ENCODE measurements around the gene NSMCE1.

Gene NSMCE1

DNA sequence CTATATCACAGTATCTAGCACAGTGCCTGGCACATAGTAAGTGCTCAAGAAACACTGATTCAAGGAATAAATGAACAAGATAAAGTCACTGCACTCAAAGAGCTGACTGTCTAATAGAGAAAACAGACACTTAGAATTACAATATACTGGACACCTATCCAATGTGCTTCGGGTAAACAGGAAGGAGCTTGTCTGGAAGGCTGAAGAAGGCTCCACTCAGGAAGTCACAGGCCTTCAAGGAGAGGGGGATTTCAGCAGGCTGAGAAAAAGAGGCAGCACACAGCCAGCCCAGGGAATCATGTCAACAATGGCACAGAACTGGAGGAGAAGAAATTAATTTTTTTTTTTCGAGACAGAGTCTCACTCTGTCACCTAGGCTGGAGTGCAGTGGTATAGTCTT lies 35.5 kb upstream of the NSMCE1 start:
- Histone ChIP-seq H3K27ac (no peak overlapping the region), H3K4me1 (no peaks in the 10 kb centered on the region), H3K4me3 (no peak overlapping the region), H3K36me3 (no peaks in the 10 kb centered on the region), H3K27me3 (no peaks in the 10 kb centered on the region), H3K9me3 (no peaks in the 10 kb centered on the region)
- intact Hi-C loops (cut with DNase I; ENCODE audit: low total_unique reads): no loop called here
- TF ChIP-seq, protein P1, sequence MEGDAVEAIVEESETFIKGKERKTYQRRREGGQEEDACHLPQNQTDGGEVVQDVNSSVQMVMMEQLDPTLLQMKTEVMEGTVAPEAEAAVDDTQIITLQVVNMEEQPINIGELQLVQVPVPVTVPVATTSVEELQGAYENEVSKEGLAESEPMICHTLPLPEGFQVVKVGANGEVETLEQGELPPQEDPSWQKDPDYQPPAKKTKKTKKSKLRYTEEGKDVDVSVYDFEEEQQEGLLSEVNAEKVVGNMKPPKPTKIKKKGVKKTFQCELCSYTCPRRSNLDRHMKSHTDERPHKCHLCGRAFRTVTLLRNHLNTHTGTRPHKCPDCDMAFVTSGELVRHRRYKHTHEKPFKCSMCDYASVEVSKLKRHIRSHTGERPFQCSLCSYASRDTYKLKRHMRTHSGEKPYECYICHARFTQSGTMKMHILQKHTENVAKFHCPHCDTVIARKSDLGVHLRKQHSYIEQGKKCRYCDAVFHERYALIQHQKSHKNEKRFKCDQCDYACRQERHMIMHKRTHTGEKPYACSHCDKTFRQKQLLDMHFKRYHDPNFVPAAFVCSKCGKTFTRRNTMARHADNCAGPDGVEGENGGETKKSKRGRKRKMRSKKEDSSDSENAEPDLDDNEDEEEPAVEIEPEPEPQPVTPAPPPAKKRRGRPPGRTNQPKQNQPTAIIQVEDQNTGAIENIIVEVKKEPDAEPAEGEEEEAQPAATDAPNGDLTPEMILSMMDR (IDR thresholded peaks at IDR 0.05): no peak
- DNase-seq: peak in 1 of 2 donors; percentile 6

DNA sequence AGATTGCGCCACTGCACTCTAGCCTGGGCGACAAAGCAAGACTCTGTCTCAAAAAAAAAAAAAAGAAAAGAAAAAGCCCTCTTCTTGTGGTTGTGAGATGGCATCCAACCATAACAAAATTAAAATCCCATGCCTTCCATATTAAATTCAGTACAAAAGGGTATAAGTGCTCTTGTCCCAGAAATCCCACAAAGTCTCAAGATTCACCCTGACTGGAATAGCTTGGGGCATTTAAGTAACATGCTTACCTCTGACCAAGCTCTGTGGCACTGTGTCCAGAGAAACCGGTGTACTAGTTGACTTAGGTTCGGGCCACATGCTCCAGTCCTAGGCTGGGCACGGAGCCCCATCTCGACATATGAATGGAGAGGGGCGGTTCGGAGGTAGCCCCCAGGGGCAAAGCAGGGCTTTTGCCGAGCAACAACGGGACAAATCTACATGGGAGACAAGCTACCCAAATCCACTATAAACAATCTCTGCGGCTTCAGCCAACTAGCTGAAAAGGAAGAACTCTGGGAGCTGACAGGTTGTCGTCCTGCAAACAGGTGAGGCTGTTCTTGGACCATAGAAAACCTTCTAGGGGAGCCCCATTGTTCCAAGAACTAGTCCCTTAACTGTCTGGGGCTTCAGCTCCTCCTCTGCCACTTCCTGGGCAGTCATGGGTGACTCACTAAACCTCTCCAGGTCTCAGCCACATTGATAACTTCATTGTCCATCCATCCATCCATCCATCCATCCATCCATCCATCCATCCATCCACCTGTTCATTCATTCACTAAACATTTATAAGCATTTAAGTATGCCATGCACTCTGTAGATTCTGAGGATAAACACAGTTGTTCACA lies 34.9 kb upstream of the NSMCE1 start:
- intact Hi-C loops (cut with DNase I; ENCODE audit: low total_unique reads): no loop called here
- Histone ChIP-seq H3K4me3 (no peak overlapping the region), H3K9me3 (no peaks in the 10 kb centered on the region), H3K27me3 (no peaks in the 10 kb centered on the region), H3K27ac (no peak overlapping the region), H3K36me3 (no peaks in the 10 kb centered on the region), H3K4me1 (no peaks in the 10 kb centered on the region)
- peak in 1 of 2 donors; percentile 27 for DNase-seq
- TF ChIP-seq, protein P1 (IDR thresholded peaks at IDR 0.05): no peak

DNA sequence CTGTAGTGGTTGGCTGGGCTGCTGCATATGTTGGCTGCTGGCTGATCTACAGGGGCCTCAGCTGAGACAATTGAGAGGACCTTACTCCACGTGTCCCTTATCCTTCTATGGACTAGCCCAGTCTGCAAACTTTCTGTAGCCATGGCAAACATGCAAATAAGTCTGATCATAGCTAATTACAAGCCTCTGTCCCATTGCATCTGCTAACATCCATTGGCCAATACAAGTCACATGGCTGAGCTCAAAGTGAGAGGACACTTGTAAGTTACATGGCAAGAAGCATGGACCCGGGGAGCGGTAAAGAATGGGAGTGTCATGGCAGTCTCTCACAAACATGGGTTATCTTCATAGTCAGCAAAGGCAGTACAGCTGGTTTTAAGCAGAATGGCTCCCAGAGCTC lies 33.6 kb upstream of the NSMCE1 start:
- DNase-seq: peak in 1 of 2 donors; percentile 5
- H3K36me3 ChIP-seq: no peaks in the 10 kb centered on the region
- no peaks in the 10 kb centered on the region for H3K27me3 ChIP-seq
- intact Hi-C loops (cut with DNase I; ENCODE audit: low total_unique reads): no loop called here
- no peaks in the 10 kb centered on the region for H3K9me3 ChIP-seq
- TF ChIP-seq, protein P1 (IDR thresholded peaks at IDR 0.05): no peak
- H3K4me3 ChIP-seq: no peak overlapping the region
- H3K4me1 ChIP-seq: no peaks in the 10 kb centered on the region
- H3K27ac ChIP-seq: no peak overlapping the region

DNA sequence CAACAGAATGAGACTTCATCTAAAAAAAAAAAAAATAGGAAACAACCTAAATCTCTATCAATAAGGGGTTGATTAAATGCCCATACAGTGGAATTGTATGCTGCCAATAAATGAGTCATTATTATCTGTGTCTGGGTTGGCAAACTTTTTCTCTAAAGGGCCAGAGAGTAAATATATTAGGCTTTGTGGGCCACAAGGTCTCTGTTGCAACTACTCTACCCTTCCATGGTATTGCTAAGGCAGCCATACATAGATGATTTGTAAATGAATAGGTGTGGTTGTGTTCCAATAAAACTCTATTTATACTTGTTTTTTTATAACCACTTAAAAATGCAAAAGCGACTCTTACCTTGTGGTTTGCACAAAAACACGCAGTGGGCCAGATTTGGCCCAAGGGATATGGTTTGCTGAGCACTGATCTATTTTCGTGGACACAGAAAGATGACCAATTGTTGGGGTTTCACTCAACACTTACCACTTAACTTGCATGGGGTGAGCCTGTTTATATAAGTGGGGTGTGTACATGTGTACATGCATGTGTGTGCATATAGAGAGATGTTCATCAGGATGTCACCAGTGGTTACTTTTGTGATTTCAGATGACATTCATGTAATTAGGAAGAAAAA lies 32.8 kb upstream of the NSMCE1 start:
- H3K36me3 ChIP-seq: no peaks in the 10 kb centered on the region
- no peaks in the 10 kb centered on the region for H3K9me3 ChIP-seq
- H3K27ac ChIP-seq: no peak overlapping the region
- H3K4me3 ChIP-seq: no peak overlapping the region
- no peak for DNase-seq
- TF ChIP-seq, protein P1 (IDR thresholded peaks at IDR 0.05): no peak
- H3K4me1 ChIP-seq: no peaks in the 10 kb centered on the region
- intact Hi-C loops (cut with DNase I; ENCODE audit: low total_unique reads): no loop called here
- H3K27me3 ChIP-seq: no peaks in the 10 kb centered on the region

DNA sequence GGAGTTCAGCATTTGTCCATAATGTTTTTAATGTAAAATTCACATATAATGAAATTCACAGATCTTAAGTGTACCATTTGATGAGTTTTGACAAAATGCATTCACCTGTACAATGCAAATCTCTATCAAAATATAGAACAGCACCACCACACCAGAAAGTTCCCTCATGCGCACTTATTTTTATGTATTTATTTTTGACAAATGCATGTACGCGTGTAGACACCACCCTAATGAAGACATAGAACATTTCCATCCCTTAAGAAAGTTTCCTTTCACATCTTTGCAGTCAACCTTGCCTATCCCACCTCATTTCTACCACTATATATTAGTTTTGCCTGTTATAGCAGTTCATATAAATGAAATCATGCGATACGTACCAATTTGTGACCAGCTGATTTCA lies 29.6 kb upstream of the NSMCE1 start:
- no peaks in the 10 kb centered on the region for H3K36me3 ChIP-seq
- H3K9me3 ChIP-seq: no peaks in the 10 kb centered on the region
- DNase-seq: no peak
- no peak overlapping the region for H3K4me3 ChIP-seq
- no peak overlapping the region for H3K27ac ChIP-seq
- intact Hi-C loops (cut with DNase I; ENCODE audit: low total_unique reads): no loop called here
- TF ChIP-seq, protein P1 (IDR thresholded peaks at IDR 0.05): no peak
- H3K4me1 ChIP-seq: no peaks in the 10 kb centered on the region
- no peaks in the 10 kb centered on the region for H3K27me3 ChIP-seq

All from tibial artery (tissue), 4 donors.